ENCODE results near the gene KDM3B.

DNA sequence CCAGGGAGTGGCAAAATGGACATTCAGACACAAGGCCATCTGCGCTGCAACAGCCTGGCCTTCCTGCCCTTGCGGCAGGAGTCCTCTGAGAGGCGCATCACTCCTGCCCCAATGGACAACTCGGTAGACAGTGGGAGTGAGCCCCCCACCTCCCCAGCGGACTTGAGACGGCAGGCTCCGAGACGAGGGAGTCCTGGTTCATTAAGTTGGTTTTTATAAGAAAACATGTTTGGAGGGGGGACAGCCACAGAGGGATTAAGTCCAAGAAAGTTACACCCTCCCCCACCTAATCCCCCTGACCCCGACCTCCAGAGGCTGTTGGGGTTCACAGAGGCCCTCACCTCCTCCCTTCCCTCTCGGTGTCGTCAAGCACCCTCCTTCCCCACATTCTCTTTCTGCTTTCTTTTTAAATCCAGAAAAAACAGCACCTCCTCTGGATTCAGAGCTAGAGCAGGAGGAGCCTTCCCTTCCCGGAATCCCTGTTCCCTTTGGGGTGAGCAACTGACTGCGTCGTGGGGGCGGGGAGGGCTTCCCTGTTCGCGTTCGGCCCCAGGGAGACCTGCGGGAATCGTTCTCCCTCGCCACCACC lies 111.0 kb downstream of the KDM3B start:
- TF ChIP-seq, protein P1, sequence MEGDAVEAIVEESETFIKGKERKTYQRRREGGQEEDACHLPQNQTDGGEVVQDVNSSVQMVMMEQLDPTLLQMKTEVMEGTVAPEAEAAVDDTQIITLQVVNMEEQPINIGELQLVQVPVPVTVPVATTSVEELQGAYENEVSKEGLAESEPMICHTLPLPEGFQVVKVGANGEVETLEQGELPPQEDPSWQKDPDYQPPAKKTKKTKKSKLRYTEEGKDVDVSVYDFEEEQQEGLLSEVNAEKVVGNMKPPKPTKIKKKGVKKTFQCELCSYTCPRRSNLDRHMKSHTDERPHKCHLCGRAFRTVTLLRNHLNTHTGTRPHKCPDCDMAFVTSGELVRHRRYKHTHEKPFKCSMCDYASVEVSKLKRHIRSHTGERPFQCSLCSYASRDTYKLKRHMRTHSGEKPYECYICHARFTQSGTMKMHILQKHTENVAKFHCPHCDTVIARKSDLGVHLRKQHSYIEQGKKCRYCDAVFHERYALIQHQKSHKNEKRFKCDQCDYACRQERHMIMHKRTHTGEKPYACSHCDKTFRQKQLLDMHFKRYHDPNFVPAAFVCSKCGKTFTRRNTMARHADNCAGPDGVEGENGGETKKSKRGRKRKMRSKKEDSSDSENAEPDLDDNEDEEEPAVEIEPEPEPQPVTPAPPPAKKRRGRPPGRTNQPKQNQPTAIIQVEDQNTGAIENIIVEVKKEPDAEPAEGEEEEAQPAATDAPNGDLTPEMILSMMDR (IDR thresholded peaks at IDR 0.05): peak in 3 of 6 experiments; percentile 18
- no peak for TF ChIP-seq POLR2A (IDR thresholded peaks at IDR 0.05)

Measured in thyroid gland (tissue), 4 donors.